VCaP (cell line): ENCODE data around the gene FAM124A.

Source experiments
- H3K27ac ChIP-seq: fragments of 450-650 bp; 2 replicates; pipeline ENCODE4 v1.5.1; 2017
- TF ChIP-seq, protein P1 (sequence below): fragments of 450-650 bp; conservative IDR thresholded peaks from 2 replicates; pipeline ENCODE4 v1.5.1; 2017; ENCODE audit warnings: mild to moderate bottlenecking, moderate library complexity

Gene FAM124A

DNA sequence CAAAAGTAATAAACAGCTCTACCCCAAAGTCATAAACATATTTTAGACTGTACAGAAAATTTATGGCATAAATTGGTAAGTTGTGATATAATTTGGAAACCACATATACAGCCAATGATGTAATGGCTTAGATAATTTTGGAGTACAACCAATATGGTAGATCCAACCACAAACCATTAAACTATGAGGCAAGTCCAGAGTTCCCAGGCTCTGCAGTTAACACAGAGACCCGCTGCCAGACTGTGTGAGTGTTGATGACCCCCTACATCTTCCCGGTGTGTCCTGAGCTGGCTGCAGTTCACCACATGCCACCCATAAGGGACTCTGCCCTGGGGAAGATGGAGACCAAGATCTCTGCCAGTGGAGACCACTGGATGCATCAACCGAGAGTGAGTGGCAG lies 107.4 kb downstream of the FAM124A start:
- no peak overlapping the region for H3K27ac ChIP-seq
- TF ChIP-seq, protein P1, sequence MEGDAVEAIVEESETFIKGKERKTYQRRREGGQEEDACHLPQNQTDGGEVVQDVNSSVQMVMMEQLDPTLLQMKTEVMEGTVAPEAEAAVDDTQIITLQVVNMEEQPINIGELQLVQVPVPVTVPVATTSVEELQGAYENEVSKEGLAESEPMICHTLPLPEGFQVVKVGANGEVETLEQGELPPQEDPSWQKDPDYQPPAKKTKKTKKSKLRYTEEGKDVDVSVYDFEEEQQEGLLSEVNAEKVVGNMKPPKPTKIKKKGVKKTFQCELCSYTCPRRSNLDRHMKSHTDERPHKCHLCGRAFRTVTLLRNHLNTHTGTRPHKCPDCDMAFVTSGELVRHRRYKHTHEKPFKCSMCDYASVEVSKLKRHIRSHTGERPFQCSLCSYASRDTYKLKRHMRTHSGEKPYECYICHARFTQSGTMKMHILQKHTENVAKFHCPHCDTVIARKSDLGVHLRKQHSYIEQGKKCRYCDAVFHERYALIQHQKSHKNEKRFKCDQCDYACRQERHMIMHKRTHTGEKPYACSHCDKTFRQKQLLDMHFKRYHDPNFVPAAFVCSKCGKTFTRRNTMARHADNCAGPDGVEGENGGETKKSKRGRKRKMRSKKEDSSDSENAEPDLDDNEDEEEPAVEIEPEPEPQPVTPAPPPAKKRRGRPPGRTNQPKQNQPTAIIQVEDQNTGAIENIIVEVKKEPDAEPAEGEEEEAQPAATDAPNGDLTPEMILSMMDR, result no peak

DNA sequence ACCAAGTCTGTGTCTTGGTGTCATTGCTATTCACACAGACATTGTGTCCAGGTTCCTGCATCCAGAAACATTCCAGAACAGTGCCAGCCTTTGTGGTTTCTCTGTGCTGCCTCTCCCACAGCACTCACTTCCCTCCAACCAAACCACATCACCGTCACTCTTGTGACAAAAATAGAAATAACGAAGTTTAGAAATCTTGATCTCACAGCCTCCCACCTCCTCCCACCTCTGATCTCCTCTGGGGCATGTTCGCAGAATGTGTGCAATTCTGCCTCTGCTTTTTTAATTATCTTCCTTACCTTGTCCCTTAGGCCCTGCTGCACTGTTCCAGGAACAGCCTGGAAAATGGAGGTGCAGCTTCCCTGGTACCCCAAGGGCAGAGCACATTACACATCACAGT lies 108.6 kb downstream of the FAM124A start:
- H3K27ac ChIP-seq, result no peak overlapping the region
- TF ChIP-seq, protein P1, result no peak

DNA sequence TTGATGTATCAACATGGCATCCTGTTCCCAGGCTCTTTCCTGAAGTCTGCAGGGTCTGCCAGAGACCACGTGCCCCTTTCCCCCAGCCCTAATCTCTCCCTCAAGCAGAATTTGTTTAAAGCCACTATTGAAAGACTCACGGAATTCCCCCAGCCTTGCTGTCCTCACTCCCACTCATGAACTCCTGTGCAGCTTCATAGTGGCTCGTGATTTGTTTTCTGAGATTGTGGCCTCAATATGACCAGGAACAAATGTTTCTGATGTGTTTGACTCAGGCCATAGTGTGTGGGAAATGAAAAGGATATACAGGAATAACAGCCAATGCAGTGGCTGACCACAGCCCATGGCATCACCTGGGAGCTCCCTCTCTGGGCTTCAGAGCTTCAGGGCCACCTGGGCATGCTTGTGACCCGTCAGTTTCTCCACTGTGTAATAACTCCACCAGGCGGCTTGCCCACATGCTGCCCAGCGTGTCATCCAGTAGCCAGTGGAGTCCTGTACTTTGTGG lies 109.2 kb downstream of the FAM124A start:
- H3K27ac ChIP-seq, result no peak overlapping the region
- TF ChIP-seq, protein P1, result no peak

DNA sequence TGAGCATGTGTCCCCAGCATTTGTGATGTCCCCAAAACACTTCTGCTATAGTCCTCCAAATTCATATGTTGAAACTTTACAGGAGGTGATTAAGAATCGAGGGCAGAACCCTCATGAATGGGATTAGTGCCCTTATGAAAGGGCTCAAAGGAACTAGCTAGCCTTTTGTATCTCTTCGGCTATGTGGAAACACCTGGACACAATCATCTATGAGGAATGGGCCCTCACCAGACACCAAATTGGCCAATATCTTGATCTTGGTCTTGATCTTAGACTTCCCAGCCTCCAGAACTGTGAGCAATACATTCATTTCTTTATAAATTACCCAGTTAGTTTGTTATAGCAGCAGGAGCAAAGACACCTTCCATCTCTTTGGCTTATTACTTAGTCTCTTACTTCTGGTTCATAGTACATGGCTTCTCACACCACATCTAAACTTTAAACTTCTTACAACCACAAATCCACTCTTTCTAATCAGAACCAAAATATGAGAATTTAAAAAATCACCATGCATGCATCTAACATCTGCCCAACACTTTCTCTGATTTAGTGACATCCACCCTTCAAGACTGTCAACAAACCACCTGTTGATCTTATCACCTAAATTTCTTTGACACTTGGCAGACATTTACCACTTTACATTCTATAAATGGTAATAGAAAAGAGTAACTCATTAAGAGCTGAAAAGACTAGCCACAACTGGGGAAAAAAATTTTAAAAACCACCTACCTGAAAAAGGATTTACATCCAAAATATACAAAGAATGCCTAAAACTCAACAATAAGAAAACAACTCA lies 110.6 kb downstream of the FAM124A start:
- TF ChIP-seq, protein P1, result no peak
- H3K27ac ChIP-seq, result no peak overlapping the region

DNA sequence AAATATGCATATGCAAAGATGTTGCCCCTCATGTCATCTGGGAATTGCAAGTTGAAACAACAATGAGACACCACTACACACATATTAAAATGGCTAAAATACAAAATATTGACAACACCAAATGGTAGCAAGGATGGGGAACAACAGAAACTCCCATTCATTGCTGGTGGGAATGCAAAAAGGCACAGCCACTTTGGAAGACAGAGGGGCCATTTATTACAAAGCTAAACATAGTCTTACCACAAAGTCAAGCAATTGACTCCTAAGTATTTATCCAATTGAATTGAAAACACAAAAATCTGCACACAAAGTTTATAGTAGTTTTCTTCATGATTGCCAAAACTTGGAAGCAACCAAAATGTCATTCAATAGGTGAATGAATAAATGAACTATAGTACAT lies 111.2 kb downstream of the FAM124A start:
- H3K27ac ChIP-seq, result no peak overlapping the region
- TF ChIP-seq, protein P1, result no peak

DNA sequence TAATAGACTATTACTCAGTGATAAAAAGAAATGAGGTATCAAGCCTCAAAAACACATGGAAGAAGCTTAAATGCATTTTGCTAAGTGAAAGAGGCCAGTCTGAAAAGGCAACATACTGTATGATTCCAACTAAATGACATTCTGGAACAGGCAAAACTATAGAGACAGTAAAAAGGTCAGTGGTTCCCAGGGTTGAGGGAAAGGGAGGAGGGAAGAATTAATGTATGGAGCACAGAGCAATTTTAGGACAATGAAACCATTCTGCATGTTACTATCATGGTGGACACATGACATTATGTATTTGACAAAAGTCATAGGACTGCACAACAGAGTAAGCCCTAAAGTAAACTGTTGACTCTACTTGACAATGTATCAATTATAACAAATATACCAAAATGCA lies 111.6 kb downstream of the FAM124A start:
- TF ChIP-seq, protein P1, result no peak
- no peak overlapping the region for H3K27ac ChIP-seq
